Suppressor macrophage treated with lipopolysaccharide for 1 hour (primary cell): ENCODE measurements around the gene TSPAN16.

ENCODE experiments used
- DNase-seq, 3 donors: peaks; one replicate each; pipeline ENCODE4 v3.0.0-alpha.2; 2020 to 2022

The TSPAN16 gene

GRCh38 chr19:11269408-11269807 is 26.6 kb upstream of the TSPAN16 start:
- no peak for DNase-seq

GRCh38 chr19:11273296-11273695 is 22.7 kb upstream of the TSPAN16 start:
- DNase-seq = no peak

GRCh38 chr19:11273989-11274388 is 22.0 kb upstream of the TSPAN16 start:
- DNase-seq = no peak

- no peak for DNase-seq
These were observed 21.4 kb upstream of the TSPAN16 start for GRCh38 chr19:11274533-11275086.

- DNase-seq = no peak
These were observed 17.3 kb upstream of the TSPAN16 start for GRCh38 chr19:11278670-11279069.

- DNase-seq = peak in 1 of 3 donors; percentile 51
These were observed 16.3 kb upstream of the TSPAN16 start for GRCh38 chr19:11279505-11280236.

DNA sequence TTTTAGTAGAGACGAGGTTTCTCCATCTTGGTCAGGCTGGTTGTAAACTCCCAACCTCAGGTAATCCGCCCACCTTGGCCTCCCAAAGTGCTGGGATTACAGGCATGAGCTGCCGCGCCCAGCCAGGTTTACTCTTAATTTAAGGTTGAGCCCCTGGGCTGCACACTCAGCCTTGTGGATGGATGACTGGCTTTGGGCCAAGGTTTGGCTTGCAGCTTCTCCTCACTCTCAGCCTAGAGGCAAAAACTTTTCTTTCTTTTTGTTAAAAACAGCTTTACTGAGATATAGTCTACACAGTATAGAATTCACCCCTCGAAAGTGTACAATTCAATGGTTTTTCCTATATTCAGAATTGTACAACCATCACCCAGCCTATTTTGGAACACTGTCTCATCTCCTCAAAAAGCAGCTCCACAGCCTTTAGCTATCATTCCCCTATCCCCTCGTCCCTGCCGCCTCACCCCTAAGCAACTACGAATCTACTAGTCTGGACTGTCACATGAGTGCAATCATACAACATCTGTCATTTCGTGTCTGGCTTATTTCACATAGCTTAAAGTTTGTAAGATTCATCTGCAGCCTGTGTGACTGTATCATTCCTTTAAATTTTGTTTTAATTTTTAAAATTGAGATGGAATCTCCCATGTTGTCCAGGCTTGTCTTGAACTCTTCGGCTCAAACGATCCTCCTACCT is 14.5 kb upstream of the TSPAN16 start:
- DNase-seq = no peak

DNA sequence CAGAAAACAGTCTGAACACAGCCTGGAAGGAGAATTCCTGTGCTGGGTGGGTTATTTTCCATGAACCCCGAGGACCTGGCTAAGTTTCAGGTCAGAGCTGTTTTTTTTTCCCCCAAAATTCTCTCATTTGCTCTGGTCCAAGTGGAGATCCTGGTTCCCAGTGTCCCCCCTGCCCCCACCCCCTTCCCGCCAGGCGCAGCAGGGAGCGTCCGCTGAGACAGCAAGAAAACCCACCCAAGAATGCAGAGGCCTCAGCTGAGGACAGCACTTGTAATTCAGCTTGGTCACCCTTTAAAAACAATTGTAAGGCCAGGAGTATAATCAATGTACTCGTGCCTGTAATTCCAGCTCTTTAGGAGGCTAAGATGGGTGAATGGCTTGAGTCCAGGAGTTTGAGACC is 11.4 kb upstream of the TSPAN16 start:
- DNase-seq = no peak

DNA sequence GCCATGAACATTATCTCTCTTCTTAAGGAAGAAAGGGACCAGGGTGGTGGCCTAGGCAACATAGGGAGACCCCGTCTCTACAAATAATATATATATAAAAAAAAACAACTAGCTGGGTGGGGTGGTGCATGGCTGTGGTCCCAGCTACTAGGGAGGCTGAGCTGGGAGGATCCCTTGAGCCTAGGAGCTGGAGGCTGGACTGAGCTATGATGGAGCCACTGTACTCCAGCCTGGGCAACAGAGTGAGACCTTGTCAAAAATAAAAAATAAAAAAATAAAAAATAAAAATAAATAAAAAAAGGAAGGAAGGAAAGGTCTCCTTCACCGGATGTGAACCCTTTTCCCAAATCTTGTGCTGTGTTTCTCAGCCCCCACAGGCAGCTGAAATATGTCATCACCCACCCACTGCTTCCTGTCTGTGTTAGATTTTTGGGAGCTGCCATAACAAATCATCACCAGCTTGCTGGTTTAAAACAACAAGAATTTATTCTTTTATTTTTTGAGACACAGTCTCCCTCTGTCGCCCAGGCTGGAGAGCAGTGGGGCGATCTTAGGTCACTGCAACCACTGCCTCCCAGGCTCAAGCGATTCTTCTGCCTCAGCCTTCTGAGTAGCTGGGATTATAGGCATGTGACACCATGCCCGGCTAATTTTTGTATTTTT is 9.5 kb upstream of the TSPAN16 start:
- peak; percentile 59 to 69 (median 62) for DNase-seq

GRCh38 chr19:11288349-11288748 is 7.6 kb upstream of the TSPAN16 start:
- peak; percentile 38 to 50 (median 44) for DNase-seq

DNA sequence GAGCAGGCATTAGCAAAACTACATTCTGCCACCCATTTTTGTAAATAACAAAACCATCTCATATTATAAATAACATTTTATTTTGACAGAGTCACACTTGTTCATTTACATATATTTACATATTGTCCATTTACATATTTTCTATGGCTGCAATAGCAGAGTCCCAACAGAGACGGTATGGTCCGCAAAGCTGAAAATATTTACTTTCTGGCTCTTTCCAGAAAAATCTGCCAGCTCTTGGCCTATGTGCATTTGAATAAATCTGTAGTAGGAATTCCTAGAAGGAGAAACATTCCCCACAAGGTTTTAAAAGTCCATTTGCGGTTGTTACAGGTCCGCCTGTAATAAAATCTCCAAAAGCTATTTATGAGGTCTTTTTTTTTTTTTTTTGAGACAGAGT is 5.7 kb upstream of the TSPAN16 start:
- no peak for DNase-seq

GRCh38 chr19:11291415-11291814 is 4.5 kb upstream of the TSPAN16 start:
- no peak for DNase-seq

GRCh38 chr19:11291991-11292390 is 4.0 kb upstream of the TSPAN16 start:
- DNase-seq = peak; percentile 47 to 55 (median 51)

DNA sequence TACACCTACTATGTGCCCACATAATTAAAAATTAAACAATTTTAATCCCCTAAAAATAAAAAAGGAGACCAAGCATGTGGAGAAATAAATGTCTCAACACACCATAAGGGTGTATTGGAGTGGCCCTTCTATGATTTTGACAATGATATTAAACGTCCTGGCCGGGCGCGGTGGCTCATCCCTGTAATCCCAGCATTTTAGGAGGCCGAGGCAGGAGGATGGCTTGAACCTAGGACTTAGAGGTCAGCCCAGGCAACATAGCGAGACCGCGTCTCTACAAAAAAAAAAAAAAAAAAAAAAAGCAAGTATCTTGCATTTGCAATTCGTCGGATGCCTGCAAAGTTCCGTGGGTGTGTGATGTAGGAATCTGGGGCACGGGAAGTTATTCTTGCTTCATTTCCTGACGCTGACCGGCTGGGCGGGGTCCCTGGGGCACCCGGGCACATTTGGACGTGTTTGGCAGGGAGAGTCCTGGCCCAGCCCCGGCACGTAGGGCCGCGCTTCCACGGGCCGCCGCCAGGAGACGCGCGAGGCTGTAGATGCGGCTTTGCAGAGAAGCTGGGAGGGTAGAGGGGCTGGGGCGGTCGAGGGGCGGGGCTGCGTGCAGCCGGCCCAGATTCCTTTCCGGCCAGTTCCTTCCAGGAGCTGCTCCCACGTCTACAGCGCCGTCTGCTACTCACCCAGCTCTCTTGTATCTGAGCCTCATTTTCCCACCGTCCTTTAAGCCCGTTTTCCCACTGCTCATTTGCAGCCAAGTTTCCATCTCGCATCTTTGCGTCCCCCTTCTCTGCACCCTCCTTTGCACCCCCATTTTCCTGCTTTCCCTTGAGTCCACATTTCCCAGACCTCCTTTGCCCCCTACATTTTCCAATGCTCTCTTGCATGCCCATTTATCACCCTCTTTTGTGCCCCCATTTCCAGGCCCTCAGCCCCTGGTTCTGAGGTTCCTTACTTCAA is 2.2 kb upstream of the TSPAN16 start:
- DNase-seq = peak; percentile 98 to 99 (median 99)

GRCh38 chr19:11295180-11295579 is 780 bp upstream of the TSPAN16 start:
- no peak for DNase-seq

GRCh38 chr19:11296264-11296663 is 304 bp downstream of the TSPAN16 start:
- no peak for DNase-seq

- peak in 2 of 3 donors; percentile 29 to 38 for DNase-seq
These were observed 4.2 kb downstream of the TSPAN16 start for GRCh38 chr19:11299946-11300810.

- DNase-seq = no peak
These were observed 4.8 kb downstream of the TSPAN16 start for GRCh38 chr19:11300811-11301120.

DNA sequence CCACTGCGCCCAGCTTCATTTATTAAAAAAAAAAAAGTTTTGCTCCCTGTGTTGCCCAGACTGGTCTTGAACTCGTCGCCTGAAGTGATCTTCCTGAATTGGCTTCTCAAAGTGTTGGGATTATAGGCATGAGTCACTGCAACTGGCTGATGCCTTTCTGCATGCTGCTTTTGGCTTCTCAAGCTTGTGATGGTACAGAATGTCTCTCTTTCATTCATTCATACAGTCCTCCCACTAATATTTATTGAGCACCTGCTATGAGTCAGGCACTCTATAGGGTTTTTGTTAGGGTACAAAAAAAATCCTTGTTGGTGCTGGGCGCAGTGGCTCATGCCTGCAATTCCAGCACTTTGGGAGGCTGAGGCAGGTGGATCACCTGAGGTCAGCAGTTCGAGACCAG is 9.0 kb downstream of the TSPAN16 start:
- no peak for DNase-seq

DNA sequence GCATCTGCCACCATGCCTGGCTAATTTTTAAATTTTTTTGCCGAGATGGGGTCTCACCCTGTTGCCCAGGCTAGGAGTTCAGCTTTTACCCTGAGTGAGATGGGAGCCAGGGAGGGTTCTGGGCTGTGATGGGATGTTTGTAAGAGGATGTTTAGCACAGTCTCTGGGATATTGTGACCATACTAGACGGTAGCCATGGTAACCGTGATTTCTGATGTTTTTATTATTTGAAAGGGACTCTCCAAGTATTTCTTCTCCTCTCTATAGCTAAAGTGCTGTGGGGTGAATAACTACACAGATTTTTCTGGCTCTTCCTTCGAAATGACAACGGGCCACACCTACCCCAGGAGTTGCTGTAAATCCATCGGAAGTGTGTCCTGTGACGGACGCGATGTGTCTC is 10.4 kb downstream of the TSPAN16 start:
- no peak for DNase-seq

- DNase-seq = peak; percentile 37 to 49 (median 47)
These were observed 24.5 kb downstream of the TSPAN16 start for GRCh38 chr19:11320278-11320995.
